A549 (cell line): ENCODE data around the gene CRTC3.

Experiments
- POLR2A ChIP-seq: IDR thresholded peaks from 2 replicates; pipeline ENCODE4 v1.6.1; 2012; ENCODE audit warnings: mild to moderate bottlenecking, low read length
- RAD21 ChIP-seq, 2 experiments: fragments of >200 bp in 1 of 2; sonication (Bioruptor Twin) in 1 of 2; formaldehyde crosslinking in 1 of 2; IDR thresholded peaks in 1 of 2; conservative IDR thresholded peaks in 1 of 2; 2 replicates in 1 of 2; 3 replicates in 1 of 2; pipeline ENCODE4 v1.6.1; 2012 to 2018; ENCODE audit warnings: inconsistent platforms in 1 of 2
- TP53 ChIP-seq: fragments of 250-450 bp; sonication (Bioruptor Pico); IDR thresholded peaks from 2 replicates; pipeline ENCODE4 v1.5.0; 2021; ENCODE audit warnings: mild to moderate bottlenecking, moderate library complexity
- TF ChIP-seq, protein P1 (sequence below): fragments of >200 bp; sonication (Bioruptor Twin); formaldehyde crosslinking; IDR thresholded peaks from 3 replicates; pipeline ENCODE4 v1.5.1; 2016
- TF ChIP-seq, protein P2 (sequence below): fragments of 450-650 bp; IDR thresholded peaks from 2 replicates; pipeline ENCODE4 v1.6.1; 2014; ENCODE audit warnings: antibody characterized with exemption

DNA sequence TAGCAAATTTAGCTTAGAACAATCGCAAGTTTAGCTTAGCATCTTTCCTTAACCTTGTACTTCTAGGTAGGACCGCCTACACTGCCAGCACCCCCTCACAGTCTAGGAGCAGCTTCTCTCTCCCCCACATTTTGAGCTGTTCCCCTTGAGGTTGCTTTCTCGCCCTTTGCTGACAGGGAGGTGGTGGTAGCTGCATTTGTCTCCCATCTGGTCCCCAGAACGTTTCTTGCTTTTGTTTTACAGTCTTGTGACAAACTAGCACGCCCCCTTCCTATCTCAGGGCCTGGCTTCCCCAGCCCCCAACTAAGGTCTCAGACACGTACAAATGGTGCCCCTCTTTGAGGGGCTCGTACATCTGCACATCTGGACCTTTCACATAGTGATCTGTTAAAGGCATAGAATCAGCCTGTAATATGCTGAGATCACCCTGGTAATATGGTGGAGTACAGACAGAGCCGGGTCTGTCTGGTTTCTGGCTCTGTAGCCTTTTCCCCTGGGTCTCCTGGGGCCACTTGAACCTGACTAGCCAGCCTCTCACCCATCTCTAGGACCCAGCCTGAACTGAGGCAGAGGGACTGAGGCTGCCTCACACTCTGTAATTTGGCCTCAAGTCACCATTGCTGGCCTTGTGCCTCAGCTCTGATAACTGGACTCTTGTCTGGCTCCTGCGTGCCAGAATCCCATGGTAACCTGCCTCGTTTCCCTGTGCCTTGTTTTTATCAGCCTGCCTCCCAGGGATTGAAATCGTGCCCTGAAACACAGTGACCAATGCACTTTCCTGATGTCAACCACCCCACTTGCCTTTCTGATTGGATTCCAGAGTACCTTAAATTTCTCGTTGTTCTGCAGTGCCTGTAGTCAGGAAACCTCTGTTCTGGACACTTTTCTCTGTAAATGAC, 27.7 kb downstream of the CRTC3 start:
- TF ChIP-seq, protein P1, sequence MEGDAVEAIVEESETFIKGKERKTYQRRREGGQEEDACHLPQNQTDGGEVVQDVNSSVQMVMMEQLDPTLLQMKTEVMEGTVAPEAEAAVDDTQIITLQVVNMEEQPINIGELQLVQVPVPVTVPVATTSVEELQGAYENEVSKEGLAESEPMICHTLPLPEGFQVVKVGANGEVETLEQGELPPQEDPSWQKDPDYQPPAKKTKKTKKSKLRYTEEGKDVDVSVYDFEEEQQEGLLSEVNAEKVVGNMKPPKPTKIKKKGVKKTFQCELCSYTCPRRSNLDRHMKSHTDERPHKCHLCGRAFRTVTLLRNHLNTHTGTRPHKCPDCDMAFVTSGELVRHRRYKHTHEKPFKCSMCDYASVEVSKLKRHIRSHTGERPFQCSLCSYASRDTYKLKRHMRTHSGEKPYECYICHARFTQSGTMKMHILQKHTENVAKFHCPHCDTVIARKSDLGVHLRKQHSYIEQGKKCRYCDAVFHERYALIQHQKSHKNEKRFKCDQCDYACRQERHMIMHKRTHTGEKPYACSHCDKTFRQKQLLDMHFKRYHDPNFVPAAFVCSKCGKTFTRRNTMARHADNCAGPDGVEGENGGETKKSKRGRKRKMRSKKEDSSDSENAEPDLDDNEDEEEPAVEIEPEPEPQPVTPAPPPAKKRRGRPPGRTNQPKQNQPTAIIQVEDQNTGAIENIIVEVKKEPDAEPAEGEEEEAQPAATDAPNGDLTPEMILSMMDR = no peak
- TF ChIP-seq POLR2A = no peak
- TF ChIP-seq RAD21 (conservative IDR thresholded peaks at IDR 0.05 in 1 of 2, IDR thresholded peaks at IDR 0.05 in 1 of 2) = no peak
- TF ChIP-seq TP53 (CRISPR knock-in tag) = no peak
- TF ChIP-seq, protein P2, sequence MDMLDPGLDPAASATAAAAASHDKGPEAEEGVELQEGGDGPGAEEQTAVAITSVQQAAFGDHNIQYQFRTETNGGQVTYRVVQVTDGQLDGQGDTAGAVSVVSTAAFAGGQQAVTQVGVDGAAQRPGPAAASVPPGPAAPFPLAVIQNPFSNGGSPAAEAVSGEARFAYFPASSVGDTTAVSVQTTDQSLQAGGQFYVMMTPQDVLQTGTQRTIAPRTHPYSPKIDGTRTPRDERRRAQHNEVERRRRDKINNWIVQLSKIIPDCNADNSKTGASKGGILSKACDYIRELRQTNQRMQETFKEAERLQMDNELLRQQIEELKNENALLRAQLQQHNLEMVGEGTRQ = no peak
